Urothelium cell line (cell line): ENCODE results near the gene ANKRD52.
"Not testable (repeated sequence)": the region's sequence is repeated elsewhere in the genome, so short reads cannot be mapped to it uniquely, and the experiment has no call there.

Experiments
- DNase-seq: peaks from one replicate; pipeline ENCODE4 v3.0.0; 2011; ENCODE audit warnings: low spot score, mixed read lengths
- FAIRE-seq: peaks from 2 replicates; lab custom pipeline; 2011; peaks lifted over from hg19 to GRCh38; lab: Jason Lieb, UNC

ANKRD52 gene

GRCh38 chr12:56274299-56274698 lies 16.1 kb upstream of the ANKRD52 start:
- no peak for FAIRE-seq
- no peak for DNase-seq

GRCh38 chr12:56272468-56272867 lies 14.3 kb upstream of the ANKRD52 start:
- FAIRE-seq: not testable (repeated sequence)

DNA sequence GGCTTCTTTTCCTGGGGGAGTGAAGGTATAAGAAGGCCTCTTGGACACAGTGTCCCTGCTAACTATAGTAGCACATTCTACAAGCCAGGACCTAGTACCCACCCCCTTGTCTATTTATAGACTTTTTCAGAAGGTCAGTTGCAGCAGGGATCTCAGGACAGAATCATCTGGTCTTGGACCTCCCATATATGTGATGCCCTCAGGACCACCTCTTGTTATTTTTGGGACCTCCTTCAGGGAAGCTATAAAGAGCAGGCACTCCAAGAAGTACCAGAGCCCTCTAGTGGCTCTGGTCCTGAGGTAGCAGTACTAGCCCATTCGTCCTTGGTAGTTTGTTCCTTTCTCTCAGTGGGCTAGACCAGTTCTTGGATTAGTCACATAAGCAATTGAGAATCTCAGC lies 12.8 kb upstream of the ANKRD52 start:
- FAIRE-seq (no peak), DNase-seq (peak; percentile 24)

More at GRCh38 chr12:56272468-56272867, 14.3 kb upstream of the ANKRD52 start:
- not testable (repeated sequence) for DNase-seq

DNA sequence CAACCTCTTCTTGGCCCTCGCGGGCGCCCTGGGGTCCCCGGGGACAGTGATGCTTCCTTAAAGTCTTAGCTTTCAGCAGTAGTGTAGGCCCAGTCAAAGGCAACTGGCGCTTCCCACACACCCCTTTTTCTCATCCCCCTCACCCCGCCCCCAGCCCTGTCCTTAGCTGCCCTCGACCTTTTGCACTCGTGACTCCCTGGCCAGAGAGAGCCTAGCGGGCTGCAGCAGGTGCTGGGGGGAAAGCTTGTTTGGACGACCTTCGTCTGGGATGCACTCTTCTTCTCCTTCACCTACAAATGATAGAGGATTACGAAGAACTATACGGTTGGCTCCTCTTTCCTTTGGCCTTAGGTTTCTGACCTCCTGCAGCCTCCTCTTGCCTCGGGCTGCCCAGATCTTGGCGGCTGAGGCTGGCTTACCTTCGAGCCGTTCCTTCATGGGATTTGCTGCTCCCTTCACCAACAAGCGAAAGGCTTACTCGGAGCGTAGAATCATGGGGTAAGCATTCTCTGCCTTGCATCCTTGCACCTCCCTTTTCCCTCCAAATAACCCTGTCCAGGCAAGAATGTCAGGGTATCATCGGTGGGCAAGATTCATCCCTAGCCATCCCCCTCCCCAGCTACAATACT lies 9.4 kb upstream of the ANKRD52 start:
- FAIRE-seq (no peak), DNase-seq (no peak)

- FAIRE-seq: peak; percentile 53
Measured at GRCh38 chr12:56266693-56267442, 8.7 kb upstream of the ANKRD52 start, which contains the start of gene COQ10A. Gene COQ10A, plus strand, starts transcription at chr12:56266942. Its CDS starts 177 bp downstream, at chr12:56267119.

GRCh38 chr12:56266068-56266692 lies 8.0 kb upstream of the ANKRD52 start:
- DNase-seq, FAIRE-seq: not testable (repeated sequence)

More at GRCh38 chr12:56266693-56267442, 8.7 kb upstream of the ANKRD52 start, which contains the start of gene COQ10A:
- peak; percentile 97 for DNase-seq

DNA sequence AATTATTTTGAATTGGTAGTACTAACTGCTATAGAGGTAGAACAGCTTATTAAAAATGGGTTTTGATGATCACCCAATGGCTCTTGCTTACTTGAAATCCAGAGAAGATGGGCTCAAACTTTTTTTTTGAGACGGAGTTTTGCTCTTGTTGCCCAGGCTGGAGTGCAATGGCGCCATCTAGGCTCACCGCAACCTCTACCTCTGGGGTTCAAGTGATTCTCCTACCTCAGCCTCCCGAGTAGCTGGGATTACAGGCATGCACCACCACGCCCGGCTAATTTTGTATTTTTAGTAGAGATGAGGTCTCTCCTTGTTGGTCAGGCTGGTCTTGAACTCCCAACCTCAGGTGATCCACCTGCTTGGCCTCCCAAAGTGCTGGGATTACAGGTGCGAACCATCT lies 4.8 kb upstream of the ANKRD52 start:
- FAIRE-seq, DNase-seq: not testable (repeated sequence)

- FAIRE-seq (no peak), DNase-seq (peak; percentile 74)
Measured at GRCh38 chr12:56261503-56262232, 3.5 kb upstream of the ANKRD52 start.

GRCh38 chr12:56260921-56261320 lies 2.7 kb upstream of the ANKRD52 start:
- no peak for FAIRE-seq

DNA sequence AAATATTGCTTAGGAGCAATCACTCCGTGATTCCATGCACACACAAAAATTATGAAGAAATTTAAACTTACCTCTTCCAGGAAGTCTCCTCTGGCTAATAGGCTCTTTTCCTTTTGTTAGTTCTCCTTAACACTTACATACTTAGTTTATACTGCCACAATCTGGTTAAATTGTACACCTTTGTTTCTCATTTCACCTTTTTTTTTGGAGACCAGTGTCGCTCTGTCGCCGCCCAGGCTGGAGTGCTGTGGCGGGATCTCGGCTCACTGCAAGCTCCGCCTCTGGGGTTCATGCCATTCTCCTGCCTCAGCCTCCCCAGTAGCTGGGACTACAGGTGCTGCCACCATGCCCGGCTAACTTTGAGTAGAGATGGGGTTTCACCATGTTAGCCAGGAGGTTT lies 2.2 kb upstream of the ANKRD52 start:
- DNase-seq (no peak), FAIRE-seq (no peak)

More at GRCh38 chr12:56260921-56261320, 2.7 kb upstream of the ANKRD52 start:
- no peak for DNase-seq

- FAIRE-seq (no peak), DNase-seq (no peak)
Measured at GRCh38 chr12:56258820-56259183, 618 bp upstream of the ANKRD52 start.

DNA sequence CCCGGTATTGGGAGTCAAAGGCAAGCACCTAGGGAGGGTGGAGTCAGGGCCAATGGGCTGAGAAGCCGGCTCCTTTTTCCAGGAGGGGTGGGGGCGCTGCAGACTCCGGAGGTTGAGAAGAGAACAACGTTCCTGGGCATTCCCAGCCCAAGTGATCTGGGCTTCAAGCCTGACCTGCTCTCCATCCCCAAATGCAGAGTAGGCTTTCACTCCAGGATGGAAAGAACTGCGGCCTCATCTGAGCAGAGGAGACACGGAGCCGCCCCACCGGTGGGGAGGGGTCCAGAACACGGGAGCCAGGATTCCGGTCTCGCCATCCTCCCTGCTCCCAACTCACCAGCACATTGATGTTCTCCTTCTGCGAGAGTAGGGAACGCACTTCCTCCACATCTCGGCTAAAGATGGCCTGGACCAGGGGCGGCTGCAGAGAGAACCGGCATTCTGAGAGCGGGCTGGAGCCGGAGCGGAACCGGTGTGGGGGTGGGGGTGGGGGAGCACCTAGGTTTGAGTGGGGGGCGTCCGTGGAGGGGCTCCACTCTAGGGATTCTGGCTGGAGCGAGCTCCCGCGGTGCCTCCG lies 605 bp downstream of the ANKRD52 start:
- FAIRE-seq: no peak
- DNase-seq: peak; percentile 72

GRCh38 chr12:56257071-56257470 lies 1.1 kb downstream of the ANKRD52 start:
- no peak for DNase-seq
- FAIRE-seq: no peak

GRCh38 chr12:56256326-56256960 lies 1.7 kb downstream of the ANKRD52 start:
- DNase-seq (no peak), FAIRE-seq (no peak)

GRCh38 chr12:56255671-56256070 lies 2.5 kb downstream of the ANKRD52 start:
- no peak for DNase-seq
- no peak for FAIRE-seq

DNA sequence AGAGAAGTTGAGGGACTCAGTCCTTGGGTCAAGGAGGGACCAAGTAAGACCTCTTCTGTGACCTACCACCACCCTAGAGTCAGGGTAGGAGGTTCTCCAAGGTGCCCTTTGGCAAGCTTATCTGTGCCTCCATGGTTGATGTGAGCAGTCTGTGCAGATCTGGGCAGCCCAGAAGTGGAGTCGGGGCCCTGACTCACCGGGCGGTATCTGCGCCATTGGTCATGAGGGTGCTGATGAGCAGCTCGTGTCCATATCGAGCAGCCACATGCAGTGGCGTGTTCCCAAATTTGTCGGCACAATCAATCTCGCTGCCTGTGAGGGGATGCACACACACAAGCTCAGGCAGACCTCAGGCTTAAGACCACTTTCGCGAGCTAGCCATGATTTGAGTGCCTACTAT lies 5.1 kb downstream of the ANKRD52 start:
- FAIRE-seq (no peak), DNase-seq (no peak)

- DNase-seq (no peak), FAIRE-seq (no peak)
Measured at GRCh38 chr12:56252649-56253048, 5.5 kb downstream of the ANKRD52 start.

DNA sequence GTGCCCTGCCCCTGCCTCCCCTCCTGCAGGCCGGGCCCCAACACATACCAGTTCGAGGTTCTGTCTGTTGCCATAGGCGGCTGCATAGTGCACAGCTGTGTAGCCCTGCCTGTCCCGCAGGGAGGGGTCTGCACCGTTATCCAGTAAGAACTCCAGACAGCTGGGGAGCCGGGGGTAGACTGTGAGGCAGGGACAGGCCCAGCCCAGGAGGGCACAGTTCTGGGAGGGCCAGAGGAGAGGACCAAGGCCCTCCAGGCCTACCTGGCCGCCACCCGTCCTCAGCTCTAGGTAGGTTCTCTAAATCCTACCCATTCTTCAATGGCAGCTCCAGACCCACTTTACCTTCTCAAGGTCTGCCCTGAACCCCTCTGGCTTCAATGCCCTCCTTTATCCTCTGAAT lies 9.5 kb downstream of the ANKRD52 start:
- FAIRE-seq (no peak), DNase-seq (no peak)

GRCh38 chr12:56247923-56248322 lies 10.3 kb downstream of the ANKRD52 start:
- no peak for FAIRE-seq
- no peak for DNase-seq

- no peak for DNase-seq
- no peak for FAIRE-seq
Measured at GRCh38 chr12:56244494-56244893, 13.7 kb downstream of the ANKRD52 start.
